ENCODE results near the gene FOXO4. TPM values are rescaled to one million over a fixed set of nuclear protein-coding genes. Genes with fewer than 3 reads are reported as not detected.
A peak's percentile ranks its signal among the peaks of the same experiment; 100 is the strongest.
"Not testable (repeated sequence)": the region's sequence is repeated elsewhere in the genome, so short reads cannot be mapped to it uniquely, and the experiment has no call there.

Gene FOXO4
- total RNA-seq = 10 to 100 TPM; 16.7 to 70.2 (median 48.2) TPM
- polyA plus RNA-seq = 10 to 100 TPM; 33.1 to 35.2 TPM
- long read RNA-seq, donor 1, partial matches to known transcripts = 0 of 2 reads
- long read RNA-seq, donor 1, other reads (novel, unspliced or antisense) = 0 of 2 reads
- long read RNA-seq, donor 2 = 0 reads
- long read RNA-seq, donor 3, transcript FOXO4-202 (3 exons, 3,301 nt) = major isoform, 10 of 17 reads
- long read RNA-seq, donor 3, partial matches to known transcripts = 2 of 17 reads
- long read RNA-seq, donor 3, other reads (novel, unspliced or antisense) = 5 of 17 reads

- intact Hi-C loops (cut with DNase I) = no loop called here
- peak; percentile 89 to 93 (median 92) for DNase-seq
- Histone ChIP-seq H3K36me3 (no peaks in the 10 kb centered on the region), H3K9me3 (no peaks in the 10 kb centered on the region), H3K4me3 (peak within 1 kb of the TSS; percentile 56), H3K27ac (peak within 1 kb of the TSS; percentile 46 to 84), H3K27me3 (no peaks in the 10 kb centered on the region), H3K4me1 (ENCODE audit: insufficient read depth) (peaks cover 4% of the 10 kb centered on the region)
- 7 to 15% (median 10%) methylated on average over 28 to 29 of the region's 29 CpGs for WGBS, 3 donors
- TF ChIP-seq EP300 (IDR thresholded peaks at IDR 0.05) (no peak), POLR2A (IDR thresholded peaks at IDR 0.05) (peak; percentile 37)
Measured at GRCh38 chrX:71095555-71095980, at the start of gene FOXO4. FOXO4 (plus strand) TSS chrX:71095851; CDS start chrX:71096529, 678 bp downstream.

- 91 to 93% (median 93%) methylated on average over 3 to 8 of the region's 8 CpGs for WGBS, 3 donors
- H3K27me3 ChIP-seq; intact Hi-C loops (cut with DNase I); H3K9me3 ChIP-seq; H3K4me3 ChIP-seq; H3K27ac ChIP-seq; H3K4me1 ChIP-seq (ENCODE audit: insufficient read depth); H3K36me3 ChIP-seq; DNase-seq: not testable (repeated sequence)
Measured at GRCh38 chrX:71047891-71048290, 47.8 kb upstream of the FOXO4 start.

- no peaks in the 10 kb centered on the region for H3K36me3 ChIP-seq
- no peak overlapping the region for H3K4me3 ChIP-seq
- no peaks in the 10 kb centered on the region for H3K4me1 ChIP-seq (ENCODE audit: insufficient read depth)
- TF ChIP-seq CTCF (IDR thresholded peaks at IDR 0.05) = no peak
- TF ChIP-seq EP300 (IDR thresholded peaks at IDR 0.05) = no peak
- TF ChIP-seq POLR2A (IDR thresholded peaks at IDR 0.05) = no peak
- 78 to 87% (median 80%) methylated on average over 7 of the region's 7 CpGs for WGBS, 3 donors
- no peaks in the 10 kb centered on the region for H3K27me3 ChIP-seq
- DNase-seq = no peak
- H3K27ac ChIP-seq = no peak overlapping the region
- intact Hi-C loops (cut with DNase I) = no loop called here
- H3K9me3 ChIP-seq = no peaks in the 10 kb centered on the region
Measured at GRCh38 chrX:71052721-71053120, 42.9 kb upstream of the FOXO4 start.

GRCh38 chrX:71053217-71053621 lies 42.4 kb upstream of the FOXO4 start:
- Histone ChIP-seq H3K4me1 (ENCODE audit: insufficient read depth) (no peaks in the 10 kb centered on the region), H3K9me3 (no peaks in the 10 kb centered on the region), H3K4me3 (no peak overlapping the region), H3K36me3 (no peaks in the 10 kb centered on the region), H3K27me3 (no peaks in the 10 kb centered on the region), H3K27ac (no peak overlapping the region)
- WGBS, 3 donors = 66 to 73% (median 71%) methylated on average over 18 of the region's 18 CpGs
- DNase-seq = no peak
- no peak for TF ChIP-seq POLR2A (IDR thresholded peaks at IDR 0.05)
- TF ChIP-seq EP300 (IDR thresholded peaks at IDR 0.05) = no peak
- no peak for TF ChIP-seq CTCF (IDR thresholded peaks at IDR 0.05)
- intact Hi-C loops (cut with DNase I) = no loop called here

- Histone ChIP-seq H3K4me3 (no peak overlapping the region), H3K27me3 (no peaks in the 10 kb centered on the region), H3K27ac (no peak overlapping the region), H3K36me3 (no peaks in the 10 kb centered on the region), H3K9me3 (no peaks in the 10 kb centered on the region), H3K4me1 (ENCODE audit: insufficient read depth) (no peaks in the 10 kb centered on the region)
- intact Hi-C loops (cut with DNase I) = no loop called here
- no peak for TF ChIP-seq CTCF (IDR thresholded peaks at IDR 0.05)
- TF ChIP-seq POLR2A (IDR thresholded peaks at IDR 0.05) = no peak
- no peak for TF ChIP-seq EP300 (IDR thresholded peaks at IDR 0.05)
- no peak for DNase-seq
Measured at GRCh38 chrX:71056867-71057266, 38.8 kb upstream of the FOXO4 start.

Data from ovary (tissue), 10 donors.